ENCODE results near the gene COX18.
A peak's percentile ranks its signal among the peaks of the same experiment; 100 is the strongest.

COX18 gene, protein sequence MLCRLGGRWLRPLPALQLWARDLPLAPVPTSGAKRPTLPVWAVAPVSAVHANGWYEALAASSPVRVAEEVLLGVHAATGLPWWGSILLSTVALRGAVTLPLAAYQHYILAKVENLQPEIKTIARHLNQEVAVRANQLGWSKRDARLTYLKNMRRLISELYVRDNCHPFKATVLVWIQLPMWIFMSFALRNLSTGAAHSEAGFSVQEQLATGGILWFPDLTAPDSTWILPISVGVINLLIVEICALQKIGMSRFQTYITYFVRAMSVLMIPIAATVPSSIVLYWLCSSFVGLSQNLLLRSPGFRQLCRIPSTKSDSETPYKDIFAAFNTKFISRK

DNA sequence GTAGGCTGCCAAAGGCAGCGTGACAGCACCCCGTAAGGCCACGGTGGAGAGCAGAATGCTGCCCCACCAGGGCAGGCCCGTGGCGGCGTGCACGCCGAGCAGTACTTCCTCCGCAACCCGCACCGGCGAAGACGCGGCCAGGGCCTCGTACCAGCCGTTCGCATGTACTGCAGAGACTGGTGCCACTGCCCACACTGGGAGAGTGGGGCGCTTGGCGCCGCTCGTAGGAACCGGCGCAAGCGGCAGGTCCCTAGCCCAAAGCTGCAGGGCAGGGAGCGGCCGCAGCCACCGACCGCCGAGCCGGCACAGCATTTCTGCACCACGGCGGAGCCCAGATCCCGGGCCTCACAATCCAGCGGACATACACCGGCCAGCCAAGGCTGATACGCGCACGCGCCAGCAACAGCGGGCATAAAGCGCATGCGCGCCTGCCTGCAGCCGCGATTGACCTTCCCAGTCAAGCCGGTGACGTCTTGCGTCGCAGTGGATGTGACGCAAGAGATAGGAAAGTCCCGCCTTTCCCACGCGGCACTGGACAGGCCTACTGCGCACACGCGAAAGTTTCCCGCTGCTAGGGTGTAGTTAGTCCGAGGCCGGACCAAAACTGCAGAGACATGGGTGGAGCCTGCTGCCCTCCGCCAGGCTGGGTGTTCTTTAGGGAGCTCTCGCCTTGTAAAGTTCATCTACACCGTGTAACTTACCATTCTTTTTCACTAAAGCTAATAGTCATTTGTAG, at the start of gene COX18:
TSS of gene COX18 (minus strand) at position 379 of the 736 bp plus-strand sequence. CDS start at position 312, 67 bp downstream.
- peak; percentile 97 for DNase-seq (ENCODE audit: low spot score)

DNA sequence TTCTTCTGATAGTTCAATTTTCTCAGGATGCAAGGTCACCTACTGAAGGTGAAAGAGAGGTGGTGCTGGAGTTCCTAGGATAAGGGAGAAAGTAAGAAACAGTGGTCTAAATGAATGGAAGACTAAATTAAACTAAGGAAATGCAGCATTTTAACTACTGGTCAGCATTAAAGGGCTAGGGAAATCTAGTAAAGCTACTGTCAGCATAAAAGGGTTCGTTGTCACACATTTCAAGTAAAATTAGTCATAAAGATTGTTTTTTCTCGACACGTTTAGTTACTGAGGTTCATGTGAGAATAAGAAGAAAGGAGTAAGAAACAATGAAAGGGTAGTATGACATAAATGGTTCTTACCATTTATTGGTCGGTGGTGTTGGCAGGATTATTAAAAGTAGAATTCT, 40.0 kb upstream of the COX18 start:
- DNase-seq (ENCODE audit: low spot score): no peak

DNA sequence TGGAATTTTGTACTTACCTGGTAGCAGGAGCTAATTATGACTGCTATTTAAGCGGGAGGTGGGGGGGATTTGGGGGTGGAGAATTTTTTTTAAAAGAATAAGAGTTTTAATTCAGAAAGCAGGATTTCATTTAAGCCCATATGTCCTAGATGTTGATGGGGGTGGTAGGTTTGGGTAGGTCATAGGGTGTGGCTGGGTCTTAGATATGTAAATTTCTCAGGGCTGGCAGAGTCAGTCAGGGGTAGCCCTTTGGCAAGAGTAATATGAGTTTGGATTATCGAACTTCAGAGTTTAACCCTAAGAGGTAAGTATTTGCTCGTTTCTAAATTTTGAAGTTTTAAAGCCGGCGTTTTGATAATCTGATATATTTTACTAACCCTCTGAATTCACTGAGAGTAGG, 35.2 kb upstream of the COX18 start:
- no peak for DNase-seq (ENCODE audit: low spot score)

DNA sequence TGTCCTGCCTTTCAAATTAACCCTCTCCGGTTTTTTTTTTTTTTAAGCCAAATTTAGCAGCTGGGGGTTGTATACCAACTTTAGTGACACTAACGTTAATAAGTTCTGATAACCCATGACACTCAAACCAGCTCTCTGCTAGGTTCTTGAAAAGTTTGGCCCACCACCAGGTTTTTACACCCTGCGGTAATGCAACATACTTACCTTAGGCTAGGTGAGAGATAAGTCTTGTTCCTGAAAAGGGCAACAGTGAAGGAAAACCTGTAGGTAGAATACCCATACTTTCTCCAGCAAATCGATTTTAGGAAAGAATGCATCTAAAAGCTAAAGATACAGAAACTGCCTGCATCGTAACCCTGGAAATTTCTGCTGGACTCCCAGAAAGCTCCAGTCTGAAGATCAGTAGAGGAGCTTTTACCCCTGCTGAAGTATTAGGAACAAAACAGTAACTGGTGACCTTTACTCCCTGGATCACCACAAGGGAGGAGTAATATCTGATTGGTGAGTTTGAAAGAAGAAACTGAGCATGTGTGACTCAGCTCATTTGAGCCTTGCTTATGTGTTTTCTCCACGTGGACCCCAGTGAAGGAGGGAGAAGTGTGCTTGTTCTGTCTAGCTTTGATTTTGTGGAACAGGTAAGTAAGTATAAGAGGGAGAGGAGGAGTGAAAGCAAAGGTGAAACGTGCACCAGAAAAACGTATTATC, 34.4 kb upstream of the COX18 start:
- DNase-seq (ENCODE audit: low spot score): peak; percentile 4

DNA sequence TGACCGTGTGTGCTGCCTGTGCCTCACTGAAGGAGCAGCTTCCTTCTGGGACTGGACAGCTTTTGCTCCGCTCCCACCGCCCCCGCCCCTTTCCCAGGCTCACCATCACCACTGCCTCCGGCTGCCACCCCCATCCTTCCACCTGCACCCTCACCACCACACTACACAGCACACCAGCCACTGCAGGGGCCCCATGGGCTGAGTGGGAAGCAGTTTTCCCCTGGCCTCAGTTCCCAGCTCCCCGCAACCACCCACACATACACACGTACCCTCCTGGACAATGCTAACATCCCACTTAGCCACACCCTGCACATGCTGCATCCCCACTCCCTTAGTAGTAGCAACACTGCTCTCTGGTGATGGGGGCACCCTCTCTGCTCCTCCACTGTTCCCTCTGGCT, 29.6 kb upstream of the COX18 start:
- no peak for DNase-seq (ENCODE audit: low spot score)

DNA sequence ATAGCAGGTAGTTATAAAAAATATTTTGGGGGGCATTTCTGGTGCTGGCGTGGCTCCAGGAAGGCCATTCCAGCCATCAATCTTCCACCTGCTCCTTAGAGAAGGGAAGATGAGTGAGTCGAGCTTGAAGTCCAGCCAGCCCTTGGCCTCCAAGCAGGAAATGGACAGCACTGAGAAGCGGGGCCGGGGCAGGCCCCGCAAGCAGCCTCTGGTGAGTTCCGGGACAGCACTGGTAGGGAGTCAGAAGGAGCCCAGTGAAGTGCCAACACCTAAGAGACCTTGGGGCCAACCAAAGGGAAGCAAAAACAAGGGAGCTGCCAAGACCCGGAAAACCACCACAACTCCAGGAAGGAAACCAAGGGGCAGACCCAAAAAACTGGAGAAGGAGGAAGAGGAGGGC, 29.2 kb upstream of the COX18 start:
- DNase-seq (ENCODE audit: low spot score): no peak

DNA sequence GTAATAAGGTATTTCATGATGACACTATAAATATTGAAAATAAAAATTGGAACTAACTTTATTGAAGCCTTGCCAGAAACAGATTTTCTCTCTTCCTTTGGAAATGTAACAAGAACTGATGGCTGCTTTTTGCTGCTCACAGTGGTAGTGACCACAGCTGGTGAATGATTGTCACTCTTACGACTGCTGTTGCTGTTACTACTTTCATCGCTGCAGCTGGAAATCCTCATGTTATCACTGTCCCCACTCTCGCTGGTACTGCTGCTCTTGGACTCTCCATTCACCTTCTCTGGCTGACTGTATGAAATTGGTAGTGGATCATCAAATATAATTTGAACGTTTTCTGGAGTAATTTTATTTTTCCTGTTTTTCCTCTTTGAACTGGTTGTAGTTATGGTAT, 28.5 kb upstream of the COX18 start:
- no peak for DNase-seq (ENCODE audit: low spot score)

DNA sequence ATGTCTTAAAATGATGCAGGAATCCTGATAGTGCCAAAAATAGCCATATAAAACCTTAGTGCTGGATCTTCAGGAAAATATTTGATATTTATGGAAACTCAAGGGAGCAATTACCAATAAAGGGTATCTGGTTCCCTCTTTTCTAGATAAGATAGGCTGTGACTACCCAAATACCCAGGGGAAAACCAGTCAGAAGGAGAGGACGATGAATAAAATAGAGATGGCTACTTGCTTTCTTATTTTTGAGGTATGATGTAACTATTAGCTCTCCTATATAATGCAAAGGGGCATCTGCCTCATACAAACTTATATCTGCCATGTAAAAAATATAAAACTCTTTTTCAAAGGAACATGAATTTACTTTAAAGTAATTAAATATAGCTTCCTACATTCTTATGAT, 23.4 kb upstream of the COX18 start:
- no peak for DNase-seq (ENCODE audit: low spot score)

DNA sequence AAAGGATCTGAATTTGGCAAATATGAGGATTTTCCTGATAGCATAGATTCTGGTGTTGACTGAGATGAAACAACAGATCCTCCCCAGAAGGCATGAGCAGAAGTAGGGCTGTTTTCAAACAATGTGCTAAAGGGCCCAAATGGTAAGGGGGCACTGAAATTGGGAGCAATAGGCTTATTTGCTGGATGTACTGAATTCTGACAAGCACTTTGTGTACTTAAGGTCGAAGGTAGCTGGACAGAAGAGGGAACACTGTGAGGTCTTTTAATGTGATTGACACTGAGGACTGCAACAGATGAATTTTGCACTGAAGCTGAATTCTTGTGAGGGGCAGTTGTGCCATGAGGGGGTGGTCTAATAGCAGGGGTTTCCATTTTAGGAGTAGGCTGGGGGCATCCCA, 21.2 kb upstream of the COX18 start:
- no peak for DNase-seq (ENCODE audit: low spot score)

DNA sequence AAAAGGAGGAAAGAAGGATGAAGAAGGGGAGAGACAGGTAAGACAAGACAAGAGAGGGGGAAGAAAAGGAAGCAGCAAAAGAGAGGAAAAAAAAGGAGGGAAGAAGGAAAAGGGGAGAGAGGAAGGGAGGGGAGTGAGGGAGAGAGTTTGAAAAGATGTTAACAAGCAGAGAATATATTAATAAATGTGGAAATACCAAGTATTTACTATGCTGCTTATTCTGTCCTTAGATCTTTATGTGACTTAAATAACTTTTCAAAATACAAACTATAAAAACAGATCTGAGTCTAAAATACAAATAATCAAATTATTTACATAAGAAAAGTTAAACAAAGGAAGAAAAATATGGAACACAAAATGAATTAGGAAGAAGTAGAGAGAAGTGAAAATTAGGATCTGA, 18.4 kb upstream of the COX18 start:
- no peak for DNase-seq (ENCODE audit: low spot score)

DNA sequence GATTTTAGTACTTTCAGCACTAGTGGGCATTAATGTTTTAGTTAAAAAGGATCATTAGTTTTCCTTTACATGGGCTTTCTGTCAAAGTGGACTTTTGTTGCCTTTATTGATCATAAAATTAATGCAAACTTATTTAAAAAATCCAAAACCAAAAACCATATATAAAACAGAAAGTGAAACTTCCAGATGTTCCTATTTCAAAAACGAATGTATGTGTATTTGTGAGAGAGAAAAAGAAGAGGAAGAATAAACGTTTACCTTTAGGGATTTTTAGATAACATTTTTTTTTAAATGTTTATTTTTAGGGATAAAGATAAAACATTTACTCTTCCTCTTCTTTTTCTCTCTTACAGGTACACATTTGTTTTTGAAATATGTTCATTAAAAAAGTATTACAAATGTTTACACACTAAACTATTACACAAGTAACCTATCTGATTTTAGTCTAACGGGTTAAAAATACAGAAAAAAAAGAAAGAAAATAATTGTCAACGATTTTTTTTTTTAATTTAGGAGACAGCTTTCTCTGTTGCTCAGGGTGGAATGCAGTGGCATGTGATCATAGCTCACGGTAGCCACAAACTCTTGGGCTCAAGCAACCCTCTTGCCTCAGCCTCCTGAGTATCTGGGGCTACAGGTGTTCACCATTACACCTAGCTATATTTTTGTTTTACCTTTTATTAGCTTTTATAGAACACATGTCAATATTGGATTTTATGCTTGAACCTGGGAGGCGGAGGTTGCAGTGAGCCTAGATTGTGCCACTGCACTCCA, 16.8 kb upstream of the COX18 start:
- DNase-seq (ENCODE audit: low spot score): no peak

DNA sequence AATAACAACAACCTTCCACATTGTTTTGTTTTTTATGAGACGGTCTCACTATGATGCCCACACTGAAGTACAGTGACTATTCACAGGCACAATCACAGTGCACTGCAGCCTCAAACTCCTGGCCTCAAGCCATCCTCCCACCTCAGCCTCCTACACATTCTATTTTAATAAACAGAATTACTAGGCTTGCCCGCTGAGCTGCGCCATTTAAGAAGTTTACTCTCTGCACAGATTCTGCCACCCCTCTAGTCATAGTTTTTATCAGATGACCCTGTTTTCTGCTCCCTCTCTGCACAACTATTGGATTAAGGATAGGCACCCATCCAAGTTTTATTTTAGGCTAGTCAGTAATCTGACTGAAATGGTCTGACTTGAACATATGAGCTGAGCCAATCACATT, 11.3 kb upstream of the COX18 start:
- no peak for DNase-seq (ENCODE audit: low spot score)

DNA sequence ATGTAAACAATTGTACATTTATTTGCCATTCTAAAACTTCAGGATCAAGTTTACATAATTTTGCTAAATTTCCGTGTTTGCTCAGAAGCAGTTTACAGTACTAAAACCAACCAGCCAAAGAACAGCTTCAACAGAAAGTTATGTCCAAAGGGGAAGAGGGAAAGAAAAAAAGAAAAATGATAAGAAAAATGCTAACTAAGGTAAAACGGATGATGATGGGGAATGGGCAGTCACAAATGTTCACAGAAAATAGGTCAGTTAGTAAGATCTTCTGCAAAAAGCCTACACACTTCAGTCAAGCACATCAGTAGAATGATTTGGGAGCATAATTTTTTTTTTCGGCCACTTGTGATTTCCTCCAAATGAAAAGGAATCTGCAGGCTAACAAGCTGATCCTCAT, 6.3 kb upstream of the COX18 start:
- no peak for DNase-seq (ENCODE audit: low spot score)

DNA sequence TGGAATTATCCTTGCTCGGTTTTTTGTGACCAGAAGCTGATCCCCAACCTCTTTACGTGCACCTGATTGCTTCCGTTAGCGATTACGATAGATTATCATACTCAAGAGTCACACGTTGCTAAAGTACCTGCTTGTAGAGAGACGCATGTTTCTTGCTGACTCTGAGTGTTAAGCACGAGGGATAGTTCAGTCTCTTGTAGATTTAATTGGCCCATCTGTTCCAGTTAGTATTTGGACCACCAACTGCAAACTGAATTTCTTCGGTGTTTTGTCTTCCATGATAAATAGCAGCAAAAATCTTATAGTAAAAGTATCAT, 516 bp upstream of the COX18 start:
- DNase-seq (ENCODE audit: low spot score): no peak

DNA sequence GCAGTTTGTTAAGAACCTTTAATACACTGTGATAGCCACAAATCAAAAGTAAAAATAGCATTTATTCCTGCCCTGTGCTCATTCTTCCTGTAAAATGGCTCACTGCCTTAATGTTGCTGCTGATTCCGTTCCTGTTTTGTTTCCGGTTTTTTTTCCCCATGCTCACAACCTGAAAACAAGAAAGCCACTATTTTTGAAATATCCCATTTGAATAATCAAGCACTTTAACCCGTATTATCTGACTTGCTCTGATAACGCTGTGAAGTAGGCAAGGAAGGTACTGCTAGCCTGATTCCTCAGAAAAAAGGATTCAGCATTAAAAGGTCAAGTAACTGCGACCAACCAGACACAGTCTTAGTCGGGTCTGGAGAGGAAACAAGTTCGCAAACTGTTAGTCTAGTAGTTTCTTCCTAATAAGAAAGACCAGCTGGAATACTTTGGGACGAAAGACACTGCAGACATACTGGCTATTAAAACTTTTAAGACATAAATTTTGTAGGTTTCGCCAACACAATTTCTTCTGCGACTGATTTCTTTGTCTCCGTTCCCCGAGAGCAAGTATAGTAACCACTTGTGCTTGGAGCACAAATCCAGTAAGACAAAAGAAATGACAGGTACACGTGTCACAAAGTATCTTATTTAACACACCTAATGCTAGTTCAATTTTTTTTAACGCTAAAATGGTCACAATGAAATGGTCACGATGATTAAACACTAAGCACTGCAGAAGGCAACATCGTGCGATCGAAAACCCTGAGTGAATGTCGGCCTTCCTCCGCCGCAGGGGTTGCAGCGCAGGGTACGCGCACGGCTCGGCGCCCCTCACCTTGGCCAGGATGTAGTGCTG, 802 bp downstream of the COX18 start:
- peak; percentile 14 for DNase-seq (ENCODE audit: low spot score)

DNA sequence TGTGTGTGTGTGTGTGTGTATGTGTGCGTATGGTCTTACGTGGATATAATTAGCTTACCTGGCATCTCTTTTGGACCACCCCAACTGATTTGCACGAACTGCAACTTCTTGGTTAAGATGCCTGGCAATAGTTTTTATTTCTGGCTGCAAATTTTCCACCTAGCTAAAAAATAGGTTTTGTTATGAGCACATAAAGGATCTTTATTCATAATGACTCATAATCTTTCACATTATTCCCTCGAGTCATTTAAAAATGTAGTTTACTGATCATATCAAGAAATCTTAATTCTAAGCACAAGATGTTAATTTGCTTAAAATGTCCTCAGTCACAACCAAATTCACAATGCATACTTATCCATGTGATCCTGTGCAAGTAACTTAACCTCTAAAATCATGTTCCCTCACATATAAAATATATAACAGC, 1.5 kb downstream of the COX18 start:
- DNase-seq (ENCODE audit: low spot score): no peak

DNA sequence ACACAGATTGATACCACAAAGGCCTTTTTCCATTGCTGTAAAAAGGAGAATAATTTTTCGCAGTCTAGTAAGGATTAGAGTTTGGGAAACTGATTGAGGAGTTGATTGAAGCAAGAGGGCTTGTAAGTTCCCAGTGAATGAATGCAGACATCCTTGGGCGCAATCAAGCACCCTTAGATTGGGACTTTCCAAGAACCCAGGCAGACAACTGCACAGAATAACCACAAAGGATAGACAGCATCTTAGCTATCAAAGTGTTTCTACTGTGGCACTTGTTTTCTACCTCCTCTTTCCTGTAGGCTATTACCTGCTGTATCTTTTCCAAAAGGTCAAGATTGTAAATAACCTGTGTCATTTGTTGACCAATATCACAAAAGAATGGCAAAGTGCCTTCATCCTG, 2.6 kb downstream of the COX18 start:
- DNase-seq (ENCODE audit: low spot score): no peak

DNA sequence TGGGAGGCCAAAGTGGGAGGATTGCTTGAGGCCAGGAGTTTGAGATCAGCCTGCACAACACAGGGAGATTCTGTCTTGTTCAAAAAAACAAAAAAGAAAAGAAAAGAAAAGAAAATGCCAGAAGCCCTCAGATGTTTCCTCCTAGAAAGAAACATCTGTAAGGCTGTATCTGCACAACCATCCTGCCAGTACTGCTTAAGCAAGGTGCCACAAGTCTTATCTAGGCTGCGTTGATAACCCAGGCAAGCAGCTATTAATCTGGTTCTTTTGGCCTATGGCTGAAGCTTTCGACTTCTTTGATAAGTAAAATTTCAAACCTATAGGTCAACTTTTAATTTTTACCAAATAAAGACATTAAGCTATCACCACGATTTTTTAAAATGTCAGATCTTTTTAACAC, 3.1 kb downstream of the COX18 start:
- no peak for DNase-seq (ENCODE audit: low spot score)

DNA sequence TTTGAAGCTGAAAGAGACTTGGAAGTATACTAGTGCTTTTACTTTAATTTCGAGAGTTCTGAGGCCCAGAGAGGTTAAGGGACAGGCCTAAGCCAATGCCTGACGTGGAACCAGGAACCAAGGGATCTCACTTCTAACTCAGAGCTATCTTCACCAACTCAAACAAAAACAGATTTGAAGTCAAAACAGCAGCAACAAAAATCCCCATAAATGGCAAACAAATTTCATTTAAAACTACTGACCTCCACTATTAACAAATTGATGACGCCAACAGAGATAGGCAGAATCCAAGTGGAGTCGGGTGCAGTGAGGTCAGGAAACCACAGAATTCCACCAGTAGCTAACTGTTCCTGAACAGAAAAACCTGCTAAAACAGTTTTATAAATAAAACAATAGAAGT, 5.0 kb downstream of the COX18 start:
- DNase-seq (ENCODE audit: low spot score): no peak

DNA sequence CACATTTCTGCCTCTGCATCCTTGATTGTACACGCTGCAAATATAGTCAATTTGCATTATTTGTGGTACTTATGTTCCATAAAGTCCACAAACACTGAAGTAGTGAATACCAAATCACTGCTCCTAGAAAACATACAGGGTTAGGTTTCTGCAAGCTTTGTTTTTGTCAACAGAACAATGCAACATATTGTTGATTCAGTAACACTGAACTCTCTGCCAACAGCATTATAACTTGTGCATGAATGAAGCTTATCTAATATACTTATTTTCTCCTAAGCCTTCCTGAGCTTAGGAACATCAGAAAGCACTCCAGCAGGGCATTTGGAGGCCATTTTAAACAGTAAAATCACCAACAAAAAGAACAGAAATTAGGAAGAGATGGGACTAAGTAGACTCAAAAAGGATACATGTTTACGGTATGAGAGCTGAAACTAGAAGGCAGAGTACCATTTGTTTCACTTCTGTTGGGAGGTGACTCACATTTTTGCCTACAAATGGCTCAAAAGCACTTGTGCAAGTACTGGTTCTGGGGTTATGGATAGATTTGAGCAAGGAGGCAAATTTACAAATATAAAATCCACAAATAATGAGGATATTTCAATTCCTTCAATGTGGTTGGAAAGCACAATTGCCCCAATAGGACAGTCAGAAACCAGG, 14.1 kb downstream of the COX18 start:
- no peak for DNase-seq (ENCODE audit: low spot score)

DNA sequence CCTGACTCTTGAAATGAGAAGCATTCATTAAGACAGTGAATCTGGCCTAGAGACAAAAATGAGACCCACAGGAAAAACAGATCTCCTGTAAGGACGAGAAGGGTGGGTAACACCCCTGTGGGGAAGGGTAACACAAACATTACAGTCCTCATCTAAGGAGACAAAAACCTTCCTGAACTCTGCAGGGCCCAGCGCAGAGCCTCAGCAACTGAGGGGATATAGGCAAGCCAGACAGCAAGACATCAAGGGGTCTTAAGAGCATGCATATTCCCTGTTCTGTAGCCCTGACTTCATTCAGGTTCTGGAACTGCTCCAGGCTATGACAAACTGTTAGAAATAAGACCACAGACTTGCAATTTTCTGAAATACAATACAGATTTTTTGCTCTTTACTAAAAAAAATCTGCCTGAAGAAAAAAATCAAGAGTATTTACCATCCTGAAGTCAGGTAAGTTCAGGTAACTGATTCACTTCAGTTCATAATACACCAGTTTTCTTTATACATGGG, 15.5 kb downstream of the COX18 start:
- DNase-seq (ENCODE audit: low spot score): no peak
